Keratinocyte (primary cell): Measurements from ENCODE around the gene RAB44. TPM values are rescaled to one million over a fixed set of nuclear protein-coding genes. Genes with fewer than 3 reads are reported as not detected.

ENCODE experiments used
- DNase-seq: peaks from one replicate; pipeline ENCODE4 v3.0.0-alpha.2; 2011; ENCODE audit warnings: low read depth, missing footprints, low spot score
- FAIRE-seq: peaks from 2 replicates; lab custom pipeline; 2011; peaks lifted over from hg19 to GRCh38; lab: Jason Lieb, UNC
- H2AFZ ChIP-seq: 2 replicates; pipeline ENCODE4 v1.6.0; 2012; ENCODE audit warnings: low read length, control low read depth, inconsistent platforms; ENCODE audit not compliant: control insufficient read depth
- H3K27ac ChIP-seq: 2 replicates; pipeline ENCODE4 v1.5.1; 2011; ENCODE audit warnings: low read length; ENCODE audit not compliant: control insufficient read depth, insufficient read depth
- H3K27me3 ChIP-seq: 3 replicates; pipeline ENCODE4 v1.6.0; 2011; ENCODE audit warnings: low read length; ENCODE audit not compliant: control insufficient read depth, insufficient read depth; ENCODE audit errors: extremely low read depth
- H3K36me3 ChIP-seq, 2 experiments: 2 replicates in 1 of 2; 3 replicates in 1 of 2; pipeline ENCODE4 v1.5.1; 2011; ENCODE audit warnings: low read length in 2 of 2, mild to moderate bottlenecking in 1 of 2; ENCODE audit not compliant: control insufficient read depth in 2 of 2, insufficient read depth in 2 of 2; ENCODE audit errors: extremely low read depth in 1 of 2
- H3K4me1 ChIP-seq: 3 replicates; pipeline ENCODE4 v1.5.1; 2011; ENCODE audit warnings: low read length; ENCODE audit not compliant: control insufficient read depth, insufficient read depth; ENCODE audit errors: extremely low read depth
- H3K4me2 ChIP-seq: 3 replicates; pipeline ENCODE4 v1.6.0; 2011; ENCODE audit warnings: low read depth, low read length; ENCODE audit not compliant: control insufficient read depth, insufficient read depth; ENCODE audit errors: extremely low read depth
- H3K4me3 ChIP-seq, 3 experiments: fragments of 200-600 bp in 1 of 3; sonication (generic) in 1 of 3; 2 replicates in 2 of 3; 3 replicates in 1 of 3; pipeline ENCODE4 v1.5.1; 2011 to 2016; ENCODE audit warnings: low read length in 3 of 3, mild to moderate bottlenecking in 3 of 3, control low read depth in 2 of 3, inconsistent platforms in 1 of 3, low read depth in 1 of 3, mixed read lengths in 1 of 3, mixed run types in 1 of 3, moderate library complexity in 1 of 3; ENCODE audit not compliant: control insufficient read depth in 2 of 3, insufficient read depth in 2 of 3; ENCODE audit errors: extremely low read depth in 1 of 3
- H3K79me2 ChIP-seq: 2 replicates; pipeline ENCODE4 v1.6.0; 2012; ENCODE audit warnings: low read length; ENCODE audit not compliant: control insufficient read depth, insufficient read depth
- H3K9ac ChIP-seq: 3 replicates; pipeline ENCODE4 v1.6.0; 2011; ENCODE audit warnings: low read length; ENCODE audit not compliant: control insufficient read depth, insufficient read depth; ENCODE audit errors: extremely low read depth
- H3K9me1 ChIP-seq: 3 replicates; pipeline ENCODE4 v1.6.0; 2011; ENCODE audit warnings: low read length; ENCODE audit not compliant: control insufficient read depth, insufficient read depth; ENCODE audit errors: extremely low read depth
- H3K9me3 ChIP-seq: 2 replicates; pipeline ENCODE4 v1.5.1; 2012; ENCODE audit warnings: low read depth, low read length; ENCODE audit not compliant: control insufficient read depth
- H4K20me1 ChIP-seq: 3 replicates; pipeline ENCODE4 v1.6.0; 2011; ENCODE audit warnings: low read length; ENCODE audit not compliant: control insufficient read depth, insufficient read depth; ENCODE audit errors: extremely low read depth
- EZH2 ChIP-seq: IDR thresholded peaks from one replicate; pipeline ENCODE4 v1.6.1; 2012; ENCODE audit warnings: inconsistent platforms, mild to moderate bottlenecking, low read length, moderate library complexity
- dilution Hi-C: fragments of 300-500 bp; cut with MboI; formaldehyde crosslinking; loops from one replicate; pipeline ENCODE4 v1.7.0; 2020; ENCODE audit warnings: low sequenced_read_pairs; ENCODE audit not compliant: extremely low pct_ligation_motif_present
- polyA plus RNA-seq, 5 experiments: library from polyadenylated mRNA; depleted of rRNA in 3 of 5; stranded (reverse) in 3 of 5; stranded (forward) in 1 of 5; unstranded in 1 of 5; fragments of >200 nt; gene quantifications; 1 replicate in 1 of 5; 2 replicates in 3 of 5; 3 replicates in 1 of 5; pipeline versions ENCODE4 v1.2.1 to v1.2.3, GENCODE V29; 2011 to 2012; ENCODE audit warnings: missing spikeins in 2 of 5, low read depth in 1 of 5, low replicate concordance in 1 of 5
- TF ChIP-seq, protein P1 (sequence below), 3 experiments: IDR thresholded peaks in 1 of 3; conservative IDR thresholded peaks in 1 of 3; optimal IDR thresholded peaks in 1 of 3; 2 replicates in 2 of 3; 3 replicates in 1 of 3; pipeline versions ENCODE3 to v1.5.1; 2011; ENCODE audit warnings: low read length in 3 of 3, mild to moderate bottlenecking in 3 of 3, moderate library complexity in 2 of 3, control low read depth in 1 of 3, inconsistent platforms in 1 of 3; ENCODE audit not compliant: insufficient read depth in 2 of 3; ENCODE audit errors: extremely low read depth in 1 of 3

The RAB44 gene
- polyA plus RNA-seq, 1 donor (not counting 4 experiments of a cell fraction or from before 2014, with no cell fraction given) = 0.03 TPM

DNA sequence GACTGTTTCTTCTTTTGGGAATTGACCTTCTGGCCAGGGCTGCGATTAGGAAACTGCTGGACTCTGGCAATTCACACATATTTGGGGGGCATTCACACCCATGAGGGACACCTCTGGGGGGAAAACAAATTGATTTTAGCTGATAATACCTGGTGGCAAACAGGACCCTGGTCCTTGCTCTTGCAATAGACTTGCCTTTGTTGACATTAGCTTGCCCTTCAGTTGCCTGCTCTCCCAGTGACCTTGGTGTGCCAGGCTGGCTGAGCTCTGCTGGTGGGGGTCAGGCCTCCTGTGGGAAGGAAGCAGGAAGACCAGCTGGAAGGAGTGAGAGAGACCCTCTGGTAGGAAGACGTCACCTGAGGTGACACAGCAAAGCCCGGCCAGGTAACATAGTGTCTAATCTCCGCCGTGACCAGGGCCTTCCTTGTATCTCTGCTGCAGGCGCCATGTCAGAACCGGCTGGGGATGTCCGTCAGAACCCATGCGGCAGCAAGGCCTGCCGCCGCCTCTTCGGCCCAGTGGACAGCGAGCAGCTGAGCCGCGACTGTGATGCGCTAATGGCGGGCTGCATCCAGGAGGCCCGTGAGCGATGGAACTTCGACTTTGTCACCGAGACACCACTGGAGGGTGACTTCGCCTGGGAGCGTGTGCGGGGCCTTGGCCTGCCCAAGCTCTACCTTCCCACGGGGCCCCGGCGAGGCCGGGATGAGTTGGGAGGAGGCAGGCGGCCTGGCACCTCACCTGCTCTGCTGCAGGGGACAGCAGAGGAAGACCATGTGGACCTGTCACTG lies 13.8 kb upstream of the RAB44 start:
- Histone ChIP-seq H2AFZ (no peak overlapping the region), H3K27ac (peak overlapping the region; percentile 97), H3K27me3 (no peaks in the 10 kb centered on the region), H3K9ac (peak overlapping the region; percentile 70), H4K20me1 (peaks cover 36% of the 10 kb centered on the region), H3K4me1 (peaks cover 27% of the 10 kb centered on the region), H3K9me3 (no peaks in the 10 kb centered on the region), H3K36me3 (peaks cover 35 to 46% of the 10 kb centered on the region in 2 experiments), H3K9me1 (no peaks in the 10 kb centered on the region), H3K4me3 (no peak overlapping the region), H3K79me2 (peaks cover 29% of the 10 kb centered on the region), H3K4me2 (no peak overlapping the region)
- no peak for FAIRE-seq
- TF ChIP-seq EZH2 = no peak
- TF ChIP-seq, protein P1, sequence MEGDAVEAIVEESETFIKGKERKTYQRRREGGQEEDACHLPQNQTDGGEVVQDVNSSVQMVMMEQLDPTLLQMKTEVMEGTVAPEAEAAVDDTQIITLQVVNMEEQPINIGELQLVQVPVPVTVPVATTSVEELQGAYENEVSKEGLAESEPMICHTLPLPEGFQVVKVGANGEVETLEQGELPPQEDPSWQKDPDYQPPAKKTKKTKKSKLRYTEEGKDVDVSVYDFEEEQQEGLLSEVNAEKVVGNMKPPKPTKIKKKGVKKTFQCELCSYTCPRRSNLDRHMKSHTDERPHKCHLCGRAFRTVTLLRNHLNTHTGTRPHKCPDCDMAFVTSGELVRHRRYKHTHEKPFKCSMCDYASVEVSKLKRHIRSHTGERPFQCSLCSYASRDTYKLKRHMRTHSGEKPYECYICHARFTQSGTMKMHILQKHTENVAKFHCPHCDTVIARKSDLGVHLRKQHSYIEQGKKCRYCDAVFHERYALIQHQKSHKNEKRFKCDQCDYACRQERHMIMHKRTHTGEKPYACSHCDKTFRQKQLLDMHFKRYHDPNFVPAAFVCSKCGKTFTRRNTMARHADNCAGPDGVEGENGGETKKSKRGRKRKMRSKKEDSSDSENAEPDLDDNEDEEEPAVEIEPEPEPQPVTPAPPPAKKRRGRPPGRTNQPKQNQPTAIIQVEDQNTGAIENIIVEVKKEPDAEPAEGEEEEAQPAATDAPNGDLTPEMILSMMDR (optimal IDR thresholded peaks at IDR 0.05 in 1 of 3, IDR thresholded peaks at IDR 0.05 in 1 of 3, conservative IDR thresholded peaks at IDR 0.05 in 1 of 3; ENCODE audit: extremely low read depth in 1 of 3, insufficient read depth in 2 of 3, low read length in 3 of 3) = no peak
- no peak for DNase-seq
- dilution Hi-C loops = no loop called here

DNA sequence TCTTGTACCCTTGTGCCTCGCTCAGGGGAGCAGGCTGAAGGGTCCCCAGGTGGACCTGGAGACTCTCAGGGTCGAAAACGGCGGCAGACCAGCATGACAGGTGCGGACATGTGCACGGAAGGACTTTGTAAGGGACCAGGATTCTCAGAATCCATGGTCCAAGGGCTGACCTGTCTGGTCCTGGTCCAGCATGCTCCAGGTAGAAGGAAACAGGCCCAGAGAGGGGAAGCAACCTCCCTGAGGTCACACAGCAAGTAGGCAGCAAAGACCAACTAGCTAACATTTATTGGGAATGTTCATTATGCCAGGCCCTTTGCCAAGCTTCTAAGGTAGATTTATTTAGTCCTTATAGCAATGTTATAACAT lies 13.2 kb upstream of the RAB44 start:
- peaks cover 27% of the 10 kb centered on the region for H3K4me1 ChIP-seq
- H4K20me1 ChIP-seq = peaks cover 35% of the 10 kb centered on the region
- H3K27me3 ChIP-seq = no peaks in the 10 kb centered on the region
- no peak overlapping the region for H3K27ac ChIP-seq
- no peak for DNase-seq
- TF ChIP-seq, protein P1 (optimal IDR thresholded peaks at IDR 0.05 in 1 of 3, IDR thresholded peaks at IDR 0.05 in 1 of 3, conservative IDR thresholded peaks at IDR 0.05 in 1 of 3; ENCODE audit: extremely low read depth in 1 of 3, insufficient read depth in 2 of 3, low read length in 3 of 3) = no peak
- no peak for TF ChIP-seq EZH2
- no peak overlapping the region for H3K4me3 ChIP-seq
- H3K9me1 ChIP-seq = no peaks in the 10 kb centered on the region
- peaks cover 35 to 46% of the 10 kb centered on the region in 2 experiments for H3K36me3 ChIP-seq
- H3K9ac ChIP-seq = no peak overlapping the region
- no peak overlapping the region for H3K4me2 ChIP-seq
- dilution Hi-C loops = no loop called here
- H3K79me2 ChIP-seq = peaks cover 24% of the 10 kb centered on the region
- H3K9me3 ChIP-seq = no peaks in the 10 kb centered on the region
- H2AFZ ChIP-seq = no peak overlapping the region
- no peak for FAIRE-seq
